CD14-positive monocyte (primary cell): ENCODE data around the gene SCRN2. TPM values are rescaled to one million over a fixed set of nuclear protein-coding genes. Genes with fewer than 3 reads are reported as not detected.

Experiments
- DNase-seq, 3 donors: peaks; one replicate each; pipeline ENCODE4 v3.0.0-alpha.2; 2011 to 2022
- H2AFZ ChIP-seq: 2 replicates; pipeline ENCODE4 v1.6.0; 2012; ENCODE audit warnings: mild to moderate bottlenecking, low read depth, low read length, inconsistent platforms; ENCODE audit not compliant: insufficient read depth, poor library complexity, severe bottlenecking
- H3K27ac ChIP-seq, 2 donors: 1 replicate in 1 of 2; 2 replicates in 1 of 2; pipeline ENCODE4 v1.5.1; 2012 to 2013; ENCODE audit warnings: low read length in 2 of 2, control low read depth in 1 of 2, inconsistent platforms in 1 of 2, low read depth in 1 of 2, mild to moderate bottlenecking in 1 of 2
- H3K27me3 ChIP-seq, 2 donors: one replicate each; pipeline versions ENCODE4 v1.6.0 to v1.6.1; 2011 to 2013; ENCODE audit warnings: low read length in 2 of 2; ENCODE audit not compliant: control insufficient read depth in 2 of 2, insufficient read depth in 2 of 2
- H3K36me3 ChIP-seq, 2 donors: replicated peaks in 1 of 2; 1 replicate in 1 of 2; 2 replicates in 1 of 2; pipeline versions ENCODE4 v1.5.1 to v1.6.1; 2012 to 2013; ENCODE audit warnings: low read length in 2 of 2, control low read depth in 1 of 2, inconsistent platforms in 1 of 2, mild to moderate bottlenecking in 1 of 2; ENCODE audit not compliant: insufficient read depth in 2 of 2, control insufficient read depth in 1 of 2
- H3K4me1 ChIP-seq, 2 donors: 1 replicate in 1 of 2; 2 replicates in 1 of 2; pipeline versions ENCODE4 v1.5.1 to v1.6.1; 2012 to 2013; ENCODE audit warnings: low read length in 2 of 2, control low read depth in 1 of 2, inconsistent platforms in 1 of 2, mild to moderate bottlenecking in 1 of 2, moderate library complexity in 1 of 2; ENCODE audit not compliant: insufficient read depth in 2 of 2, control insufficient read depth in 1 of 2
- H3K4me2 ChIP-seq: replicated peaks from 2 replicates; pipeline ENCODE3; 2012; ENCODE audit warnings: low read length, moderate library complexity, mild to moderate bottlenecking; ENCODE audit not compliant: poor library complexity, severe bottlenecking; ENCODE audit errors: extremely low read depth
- H3K4me3 ChIP-seq, 3 experiments: fragments of 200-600 bp in 1 of 3; sonication (generic) in 1 of 3; replicated peaks in 1 of 3; 1 replicate in 2 of 3; 2 replicates in 1 of 3; pipeline ENCODE4 v1.5.1; 2011 to 2013; ENCODE audit warnings: low read length in 3 of 3, mild to moderate bottlenecking in 3 of 3, control low read depth in 2 of 3, low read depth in 2 of 3, inconsistent platforms in 1 of 3, moderate library complexity in 1 of 3
- H3K79me2 ChIP-seq: 2 replicates; pipeline ENCODE4 v1.6.0; 2012; ENCODE audit warnings: mild to moderate bottlenecking, control low read depth, inconsistent platforms, low read length, moderate library complexity; ENCODE audit not compliant: insufficient read depth
- H3K9ac ChIP-seq: 2 replicates; pipeline ENCODE4 v1.6.0; 2017; ENCODE audit warnings: low read length, mild to moderate bottlenecking; ENCODE audit not compliant: insufficient read depth, poor library complexity, severe bottlenecking
- H3K9me3 ChIP-seq, 2 donors: replicated peaks in 1 of 2; 1 replicate in 1 of 2; 2 replicates in 1 of 2; pipeline versions ENCODE4 v1.5.1 to v1.6.1; 2012 to 2013; ENCODE audit warnings: low read length in 2 of 2, control low read depth in 1 of 2; ENCODE audit not compliant: control insufficient read depth in 1 of 2, insufficient read depth in 1 of 2
- H4K20me1 ChIP-seq: 2 replicates; pipeline ENCODE4 v1.6.0; 2012; ENCODE audit warnings: mild to moderate bottlenecking, low read length, control low read depth, moderate library complexity; ENCODE audit not compliant: insufficient read depth
- H3K27ac Mint-ChIP-seq, 7 donors: one replicate each; pipeline ENCODE4 v1.8.0; 2020; ENCODE audit warnings: mild to moderate bottlenecking in 7 of 7, mixed read lengths in 7 of 7, moderate library complexity in 6 of 7, inconsistent platforms in 2 of 7
- H3K27me3 Mint-ChIP-seq, 3 donors: one replicate each; pipeline ENCODE4 v1.8.0; 2021 to 2022; ENCODE audit warnings: low read depth in 3 of 3, mild to moderate bottlenecking in 3 of 3, mixed read lengths in 3 of 3, moderate library complexity in 3 of 3, inconsistent platforms in 1 of 3
- H3K36me3 Mint-ChIP-seq, 2 donors: one replicate each; pipeline ENCODE4 v1.8.0; 2020; ENCODE audit warnings: mixed read lengths in 2 of 2, inconsistent platforms in 1 of 2, mild to moderate bottlenecking in 1 of 2
- H3K4me1 Mint-ChIP-seq: one replicate; pipeline ENCODE4 v1.8.0; 2020; ENCODE audit warnings: mild to moderate bottlenecking, mixed read lengths
- H3K4me3 Mint-ChIP-seq, 2 donors: one replicate each; pipeline ENCODE4 v1.8.0; 2020; ENCODE audit warnings: mild to moderate bottlenecking in 2 of 2, mixed read lengths in 2 of 2, moderate library complexity in 1 of 2
- H3K9me3 Mint-ChIP-seq, 7 donors: one replicate each; pipeline ENCODE4 v1.8.0; 2020 to 2022; ENCODE audit warnings: mixed read lengths in 7 of 7, mild to moderate bottlenecking in 6 of 7, moderate library complexity in 6 of 7, inconsistent platforms in 2 of 7
- CTCF ChIP-seq: fragments of 200-600 bp; IDR thresholded peaks from one replicate; pipeline ENCODE4 v1.8.0; 2022; ENCODE audit warnings: antibody characterized with exemption, mild to moderate bottlenecking
- WGBS: methylation state at CpG from one replicate; pipeline ENCODE4 v1.1.5; 2013; ENCODE audit warnings: missing lambda C conversion rate; ENCODE audit not compliant: insufficient coverage; 5-methylcytosine and 5-hydroxymethylcytosine counted together
- intact Hi-C, 2 donors: fragments of 100-400 bp; cut with micrococcal nuclease; formaldehyde crosslinking; loops; one replicate each; pipeline versions ENCODE4 v1.15.0 to v1.15.1; 2023
- polyA plus RNA-seq, 3 donors: library from polyadenylated mRNA; depleted of rRNA in 1 of 3; unstranded in 2 of 3; stranded (reverse) in 1 of 3; fragments of 300-500 nt in 2 of 3; fragments of >200 nt in 1 of 3; fragmentation: Illumina TruSeq in 2 of 3; gene quantifications; 1 replicate in 2 of 3; 2 replicates in 1 of 3; pipeline ENCODE4 v1.2.3, GENCODE V29; 2012 to 2021

Gene SCRN2
- polyA plus RNA-seq, 3 donors, result 13.2 to 45.1 (median 14.5) TPM

DNA sequence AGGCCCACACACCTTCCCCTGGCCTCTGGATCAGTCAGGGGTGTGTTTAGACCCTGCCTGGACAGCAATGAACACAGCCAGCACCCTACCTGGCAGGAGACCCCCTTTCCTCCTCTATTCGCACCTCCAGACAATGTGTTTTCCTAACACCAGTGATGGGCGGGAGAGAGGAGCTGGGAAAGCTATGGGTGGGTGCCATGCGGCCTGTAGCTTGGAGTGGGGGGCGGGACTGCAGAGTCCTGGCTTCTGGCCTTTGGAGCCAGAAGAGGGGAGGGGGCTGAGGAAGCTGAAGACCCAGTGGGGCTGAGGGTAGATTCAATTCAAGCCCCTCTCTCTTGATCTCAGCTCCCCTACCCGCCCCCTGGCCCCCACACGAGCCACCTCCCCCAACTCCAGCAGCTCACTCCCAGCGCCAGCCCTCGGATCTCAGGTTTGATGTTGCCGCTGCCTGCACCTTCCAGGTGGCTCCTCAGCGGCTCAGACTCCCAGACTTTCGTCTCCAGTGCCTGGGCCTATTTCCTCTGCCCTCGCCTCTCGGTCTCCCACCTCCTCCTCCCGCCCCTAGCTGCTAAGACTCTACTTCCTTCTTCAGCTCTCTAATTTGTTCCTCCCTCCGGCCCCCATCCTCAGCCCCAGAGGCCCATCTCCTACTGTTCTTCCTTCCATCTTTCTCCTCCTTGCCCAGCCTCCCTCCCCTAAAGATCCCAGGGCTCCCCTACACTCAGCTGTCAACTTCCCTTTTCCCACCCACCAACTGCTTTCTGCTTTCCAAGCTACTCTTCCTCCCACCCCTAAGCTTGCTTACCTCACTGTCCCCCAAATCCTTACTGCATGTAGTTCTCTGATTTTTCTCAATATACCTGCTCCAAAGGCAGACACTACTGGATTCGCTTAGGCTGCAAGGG, 16.7 kb upstream of the SCRN2 start:
- H3K27ac ChIP-seq, result no peak overlapping the region
- H3K36me3 ChIP-seq, result no peaks in the 10 kb centered on the region
- 21% methylated on average over 9 of the region's 16 CpGs for WGBS
- DNase-seq, result no peak
- H2AFZ ChIP-seq, result no peak overlapping the region
- H3K36me3 Mint-ChIP-seq, result no peaks in the 10 kb centered on the region
- H3K9me3 ChIP-seq, result no peaks in the 10 kb centered on the region
- no peak for TF ChIP-seq CTCF
- no peak overlapping the region for H3K27ac Mint-ChIP-seq
- peaks cover 0 to 6% (median 2%) of the 10 kb centered on the region in 7 donors for H3K9me3 Mint-ChIP-seq
- no peaks in the 10 kb centered on the region for H3K4me1 ChIP-seq
- no peaks in the 10 kb centered on the region for H3K79me2 ChIP-seq
- peaks cover 23 to 32% of the 10 kb centered on the region in 2 donors for H3K27me3 ChIP-seq
- no peak overlapping the region for H3K9ac ChIP-seq
- H3K4me1 Mint-ChIP-seq, result peaks cover 6% of the 10 kb centered on the region
- no peak overlapping the region for H3K4me3 ChIP-seq
- no peak overlapping the region for H3K4me2 ChIP-seq
- intact Hi-C loops, result no loop called here
- H3K27me3 Mint-ChIP-seq, result peaks cover 28 to 46% (median 39%) of the 10 kb centered on the region in 3 donors
- no peaks in the 10 kb centered on the region for H4K20me1 ChIP-seq
- peak overlapping the region in 1 of 2 donors; percentile 46 for H3K4me3 Mint-ChIP-seq

- Histone ChIP-seq H3K9ac (no peak overlapping the region), H3K9me3 (peaks cover 0 to 8% of the 10 kb centered on the region in 2 donors), H3K27me3 (peaks cover 33 to 42% of the 10 kb centered on the region in 2 donors), H3K4me2 (no peak overlapping the region), H3K27ac (no peak overlapping the region), H3K4me3 (no peak overlapping the region), H3K4me1 (peaks cover 0 to 5% of the 10 kb centered on the region in 2 donors), H4K20me1 (no peaks in the 10 kb centered on the region), H3K36me3 (no peaks in the 10 kb centered on the region), H2AFZ (no peak overlapping the region), H3K79me2 (no peaks in the 10 kb centered on the region)
- peaks cover 38 to 52% (median 49%) of the 10 kb centered on the region in 3 donors for H3K27me3 Mint-ChIP-seq
- H3K36me3 Mint-ChIP-seq, result peaks cover 0 to 7% of the 10 kb centered on the region in 2 donors
- no peak overlapping the region for H3K4me3 Mint-ChIP-seq
- H3K9me3 Mint-ChIP-seq, result peaks cover 0 to 11% (median 7%) of the 10 kb centered on the region in 7 donors
- no peak for TF ChIP-seq CTCF
- peak overlapping the region in 2 of 7 donors; percentile 21 to 26 for H3K27ac Mint-ChIP-seq
- peaks cover 13% of the 10 kb centered on the region for H3K4me1 Mint-ChIP-seq
- DNase-seq, result no peak
- intact Hi-C loops, result no loop called here
These were observed 15.8 kb upstream of the SCRN2 start for GRCh38 chr17:47856830-47857229.
